Adrenal gland (tissue), 12 donors: ENCODE measurements around the gene PAM16. TPM values are rescaled to one million over a fixed set of nuclear protein-coding genes. Genes with fewer than 3 reads are reported as not detected.

Source experiments
- DNase-seq, 7 donors: peaks; one replicate each; pipeline ENCODE4 v3.0.0-alpha.2; 2019 to 2020
- H3K27ac ChIP-seq, 5 donors: fragments of 200-600 bp; sonication (generic) in 4 of 5; 1 replicate in 3 of 5; 2 replicates in 2 of 5; pipeline versions ENCODE4 v1.5.1 to v1.8.0; 2016 to 2020; ENCODE audit warnings: mild to moderate bottlenecking in 1 of 5
- H3K27me3 ChIP-seq: fragments of 200-600 bp; 2 replicates; pipeline ENCODE4 v1.8.0; 2021
- H3K36me3 ChIP-seq, 2 donors: fragments of 200-600 bp; replicated peaks in 1 of 2; 1 replicate in 1 of 2; 2 replicates in 1 of 2; pipeline versions ENCODE4 v1.5.1 to v1.8.0; 2018 to 2022
- H3K4me1 ChIP-seq, 2 donors: fragments of 200-600 bp; replicated peaks in 1 of 2; 1 replicate in 1 of 2; 2 replicates in 1 of 2; pipeline versions ENCODE4 v1.5.1 to v1.8.0; 2018 to 2021
- H3K4me3 ChIP-seq, 4 donors: fragments of 200-600 bp; sonication (generic) in 3 of 4; one replicate each; pipeline ENCODE4 v1.5.1; 2016 to 2018
- H3K9me3 ChIP-seq, 3 donors: fragments of 200-600 bp; sonication (generic) in 1 of 3; replicated peaks in 1 of 3; 1 replicate in 2 of 3; 2 replicates in 1 of 3; pipeline versions ENCODE4 v1.5.1 to v1.8.0; 2016 to 2021
- CTCF ChIP-seq, 6 experiments: fragments of 450-650 bp in 4 of 6; fragments of 200-600 bp in 2 of 6; sonication (generic) in 1 of 6; IDR thresholded peaks; 1 replicate in 5 of 6; 2 replicates in 1 of 6; pipeline versions ENCODE4 v1.5.1 to v1.8.0; 2016 to 2021; ENCODE audit warnings: antibody characterized with exemption in 6 of 6, mild to moderate bottlenecking in 2 of 6, moderate library complexity in 1 of 6
- POLR2A ChIP-seq, 2 donors: fragments of 450-650 bp; IDR thresholded peaks; one replicate each; pipeline ENCODE4 v1.6.1; 2017; ENCODE audit warnings: antibody characterized with exemption in 2 of 2, mild to moderate bottlenecking in 2 of 2, moderate library complexity in 1 of 2
- whole genome bisulfite sequencing, 4 donors: extraction: QIAGEN DNeasy Blood & Tissue Kit in 2 of 4; methylation state at CpG; one replicate each; pipeline versions ENCODE4 v1.1.5 to v1.1.7; 2013 to 2017; 5-methylcytosine and 5-hydroxymethylcytosine counted together
- intact Hi-C, 2 donors: fragments of 100-400 bp; cut with DNase I; formaldehyde crosslinking; loops; one replicate each; pipeline versions ENCODE4 v1.14.1 to v1.15.0; 2022 to 2023
- polyA plus RNA-seq, 3 donors: library from polyadenylated mRNA; stranded (reverse); fragments of 200-250 nt in 2 of 3; fragments of 350-450 nt in 1 of 3; fragmentation: Illumina TruSeq in 1 of 3; extraction: RNeasy Lipid Tissue Mini Kit (QIAGEN cat#74804) in 1 of 3; gene quantifications; one replicate each; pipeline ENCODE4 v1.2.3, GENCODE V29; 2013 to 2014
- total RNA-seq, 9 donors: library from RNA; depleted of rRNA in 4 of 9; stranded (reverse); fragments of >200 nt in 4 of 9; fragments of 120-200 nt in 1 of 9; fragmentation: NEBNext Ultra II Directional in 1 of 9; extraction: Animal tissue kit (Norgen Biotek cat#: 25700) in 1 of 9; gene quantifications; one replicate each; pipeline versions ENCODE4 v1.1.0 to v1.2.4, GENCODE V29; 2013 to 2023
- donor health status: healthy with polysubstance abuse.
- donor health status: Bipolar disorder and iron deficiency.
- donor health status: DM: yes; HTN: yes; CAD: no.
- donor health status: DM: no; HTN: no; CAD: no.
- donor health status: DM: no; HTN: no; CAD: no.
- donor health status: DM: yes; HTN: yes; CAD: no.

PAM16 gene
- total and polyA plus RNA-seq, 12 donors: 25.0 to 310 (median 55.3) TPM

- Histone ChIP-seq H3K27ac (no peak overlapping the region), H3K4me1 (peaks cover 5 to 14% of the 10 kb centered on the region in 2 donors), H3K4me3 (no peak overlapping the region), H3K36me3 (peaks cover 0 to 4% of the 10 kb centered on the region in 2 donors), H3K9me3 (no peaks in the 10 kb centered on the region), H3K27me3 (no peaks in the 10 kb centered on the region)
- no peak for DNase-seq
- WGBS, 4 donors: 93 to 97% (median 94%) methylated on average over 19 to 20 of the region's 20 CpGs
- intact Hi-C loops: no loop called here
- TF ChIP-seq CTCF (IDR thresholded peaks at IDR 0.05) (no peak), POLR2A (IDR thresholded peaks at IDR 0.05) (no peak)
These were observed 3.6 kb upstream of the PAM16 start for GRCh38 chr16:4354512-4355409.

DNA sequence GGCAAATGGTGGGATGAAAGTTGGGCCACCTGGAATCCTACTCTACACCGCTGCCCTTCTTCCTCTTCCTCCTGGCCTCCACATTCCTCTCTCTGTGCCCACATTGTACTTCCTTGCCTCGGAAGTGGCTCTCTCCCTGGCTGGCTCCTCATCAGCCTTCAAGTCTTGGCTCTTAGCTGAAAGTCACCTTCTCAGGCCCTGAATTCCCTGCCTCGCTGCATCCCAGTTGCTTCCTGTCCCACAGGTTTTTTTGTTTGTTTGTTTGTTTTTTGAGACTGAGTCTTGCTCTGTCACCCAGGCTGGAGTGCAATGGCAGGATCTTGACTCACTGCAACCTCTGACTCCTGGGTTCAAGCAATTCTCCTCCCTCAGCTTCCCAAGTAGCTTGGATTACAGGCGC, 2.6 kb upstream of the PAM16 start:
- intact Hi-C loops: no loop called here
- Histone ChIP-seq H3K4me3 (no peak overlapping the region), H3K9me3 (no peaks in the 10 kb centered on the region), H3K27me3 (no peaks in the 10 kb centered on the region), H3K36me3 (peaks cover 0 to 4% of the 10 kb centered on the region in 2 donors), H3K4me1 (peaks cover 5 to 21% of the 10 kb centered on the region in 2 donors), H3K27ac (no peak overlapping the region)
- no peak for DNase-seq
- WGBS, 4 donors: 86 to 91% (median 89%) methylated on average over 4 of the region's 4 CpGs
- TF ChIP-seq CTCF (IDR thresholded peaks at IDR 0.05) (no peak), POLR2A (IDR thresholded peaks at IDR 0.05) (no peak)

GRCh38 chr16:4352843-4353242, 1.7 kb upstream of the PAM16 start:
- no peak for TF ChIP-seq CTCF (IDR thresholded peaks at IDR 0.05)
- no peak for TF ChIP-seq POLR2A (IDR thresholded peaks at IDR 0.05)
- 88 to 93% (median 93%) methylated on average over 5 of the region's 5 CpGs for WGBS, 4 donors
- Histone ChIP-seq H3K27me3 (no peaks in the 10 kb centered on the region), H3K4me1 (peaks cover 12 to 29% of the 10 kb centered on the region in 2 donors), H3K9me3 (no peaks in the 10 kb centered on the region), H3K36me3 (peaks cover 0 to 4% of the 10 kb centered on the region in 2 donors), H3K4me3 (no peak overlapping the region), H3K27ac (no peak overlapping the region)
- intact Hi-C loops: no loop called here
- DNase-seq: no peak

DNA sequence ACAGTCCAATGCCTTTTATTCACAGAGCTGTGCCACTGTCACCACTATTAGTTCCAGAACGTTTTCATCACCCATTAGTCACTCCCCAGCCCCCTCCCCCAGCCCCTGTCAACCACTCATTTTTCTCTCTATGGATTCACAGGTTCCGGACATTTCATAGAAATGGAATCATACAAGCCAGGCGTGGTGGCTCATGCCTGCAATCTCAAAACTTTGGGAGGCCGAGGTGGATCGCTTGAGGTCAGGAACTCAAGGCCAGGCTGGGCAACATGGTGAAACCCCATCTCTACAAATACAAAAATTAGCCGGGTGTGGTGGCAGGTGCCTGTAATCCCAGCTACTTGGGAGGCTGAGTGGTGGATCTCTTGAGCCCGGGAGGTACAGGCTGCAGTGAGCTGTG, 759 bp upstream of the PAM16 start:
- H3K27me3 ChIP-seq: no peaks in the 10 kb centered on the region
- no peaks in the 10 kb centered on the region for H3K9me3 ChIP-seq
- 40 to 60% (median 51%) methylated on average over 7 of the region's 7 CpGs for whole genome bisulfite sequencing, 4 donors
- H3K4me1 ChIP-seq: peaks cover 12 to 39% of the 10 kb centered on the region in 2 donors
- TF ChIP-seq POLR2A (IDR thresholded peaks at IDR 0.05) (no peak), CTCF (IDR thresholded peaks at IDR 0.05) (no peak)
- H3K27ac ChIP-seq: peak overlapping the region; percentile 24 to 93 (median 81)
- intact Hi-C loops: no loop called here
- H3K4me3 ChIP-seq: no peak overlapping the region
- peaks cover 0 to 1% of the 10 kb centered on the region in 2 donors for H3K36me3 ChIP-seq
- DNase-seq: peak in 6 of 7 donors; percentile 58 to 77 (median 68)
